ES-I3 (cell line): Measurements from ENCODE around the gene ZDHHC20.

Experiments
- H3K36me3 ChIP-seq: 2 replicates; pipeline ENCODE4 v1.6.1; 2013; ENCODE audit warnings: mild to moderate bottlenecking, low read length, control low read depth, moderate library complexity; ENCODE audit not compliant: insufficient read depth
- H3K4me1 ChIP-seq: 2 replicates; pipeline ENCODE4 v1.6.1; 2013; ENCODE audit warnings: mild to moderate bottlenecking, control low read depth, low read length; ENCODE audit not compliant: insufficient read depth
- H3K9ac ChIP-seq: 2 replicates; pipeline ENCODE4 v1.6.1; 2013; ENCODE audit warnings: low read depth, mild to moderate bottlenecking, low read length, moderate library complexity
- H3K9me3 ChIP-seq: 2 replicates; pipeline ENCODE4 v1.6.1; 2013; ENCODE audit warnings: mild to moderate bottlenecking, low read length, moderate library complexity; ENCODE audit not compliant: control insufficient read depth, insufficient read depth

ZDHHC20 gene

GRCh38 chr13:21461131-21461530 lies 2.0 kb upstream of the ZDHHC20 start:
- H3K36me3 ChIP-seq = no peaks in the 10 kb centered on the region
- no peaks in the 10 kb centered on the region for H3K9me3 ChIP-seq
- no peak overlapping the region for H3K9ac ChIP-seq
- H3K4me1 ChIP-seq = peaks cover 4% of the 10 kb centered on the region

GRCh38 chr13:21458451-21458812 lies 671 bp downstream of the ZDHHC20 start:
- H3K4me1 ChIP-seq = peaks cover 3% of the 10 kb centered on the region
- H3K9ac ChIP-seq = peak overlapping the region; percentile 84
- H3K9me3 ChIP-seq = no peaks in the 10 kb centered on the region
- H3K36me3 ChIP-seq = no peaks in the 10 kb centered on the region

DNA sequence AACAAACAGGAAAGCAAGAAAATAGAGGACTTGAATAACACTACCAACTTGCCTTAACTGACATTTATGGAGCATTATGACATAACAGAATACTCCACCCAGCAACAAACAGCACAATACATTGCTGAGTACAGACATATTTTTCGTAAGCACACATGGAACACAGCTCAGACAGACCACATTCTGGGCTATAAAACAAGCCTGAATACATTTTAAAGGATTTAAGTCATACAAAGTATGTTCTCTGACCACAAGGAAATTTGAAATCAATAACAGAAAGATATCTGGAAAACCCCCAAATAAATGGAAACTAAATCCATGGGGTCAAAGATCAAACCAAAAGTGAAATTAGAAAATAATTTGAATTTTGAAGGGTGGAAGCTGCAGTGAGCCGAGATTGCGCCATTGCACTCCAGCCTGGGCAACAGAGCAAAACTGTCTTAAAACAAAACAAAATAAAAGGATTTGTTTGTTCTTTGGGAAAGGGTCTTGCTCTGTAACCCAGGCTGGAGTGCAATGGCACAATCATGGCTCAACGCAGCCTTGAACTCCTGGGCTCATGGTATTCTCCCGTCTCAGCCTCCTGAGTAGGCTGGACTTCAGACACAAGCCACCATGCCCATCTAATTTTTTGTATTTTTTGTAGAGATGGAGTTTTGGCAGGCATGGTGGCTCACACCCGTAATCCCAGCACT lies 5.6 kb downstream of the ZDHHC20 start:
- no peaks in the 10 kb centered on the region; the same call in 1 of the 2 replicates for H3K9me3 ChIP-seq
- no peaks in the 10 kb centered on the region for H3K36me3 ChIP-seq
- H3K9ac ChIP-seq = no peak overlapping the region
- H3K4me1 ChIP-seq = no peaks in the 10 kb centered on the region; the same call in 1 of the 2 replicates

DNA sequence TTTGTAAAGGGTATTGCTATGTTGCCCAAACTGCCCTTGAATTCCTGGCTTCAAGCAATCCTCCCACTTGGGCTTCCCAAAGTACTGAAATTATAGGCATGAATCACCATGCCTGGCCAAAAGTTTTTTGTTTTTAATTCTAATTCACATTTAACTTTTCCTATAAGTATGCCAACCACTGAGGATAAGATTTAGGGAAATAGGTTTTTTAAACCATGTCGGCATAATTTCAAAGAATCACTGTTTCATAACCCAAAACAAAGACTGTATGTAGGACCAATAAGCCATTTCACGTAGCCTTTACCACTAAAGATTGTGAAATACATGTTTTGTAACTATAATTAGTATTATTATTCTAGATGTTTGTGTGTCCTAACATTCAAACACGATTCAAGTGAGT lies 8.2 kb downstream of the ZDHHC20 start:
- H3K4me1 ChIP-seq = no peaks in the 10 kb centered on the region
- no peak overlapping the region for H3K9ac ChIP-seq
- H3K9me3 ChIP-seq = peaks cover 4% of the 10 kb centered on the region; the same call in 1 of the 2 replicates
- H3K36me3 ChIP-seq = no peaks in the 10 kb centered on the region

DNA sequence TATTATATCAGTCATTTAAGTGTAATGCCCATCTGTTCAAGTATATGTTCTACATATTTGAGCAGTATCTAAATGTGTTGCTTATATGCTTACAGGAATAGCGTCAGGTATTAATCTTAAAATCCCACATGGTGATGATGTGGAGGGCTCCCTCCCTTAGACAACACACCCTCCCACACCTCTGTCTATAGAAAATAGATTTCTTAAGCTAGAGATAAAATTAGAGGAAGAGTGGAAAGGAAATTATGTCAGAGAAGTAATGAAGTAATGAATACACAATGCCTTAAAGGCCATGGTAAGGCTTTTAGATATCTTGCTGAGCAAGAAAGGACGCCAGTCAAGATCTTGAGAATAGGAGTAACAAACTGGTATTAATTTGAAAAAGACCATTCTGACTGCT lies 12.4 kb downstream of the ZDHHC20 start:
- no peak overlapping the region for H3K9ac ChIP-seq
- H3K36me3 ChIP-seq = no peaks in the 10 kb centered on the region
- no peaks in the 10 kb centered on the region for H3K4me1 ChIP-seq
- H3K9me3 ChIP-seq = peaks cover 4% of the 10 kb centered on the region; the same call in 1 of the 2 replicates

GRCh38 chr13:21445759-21446158 lies 13.3 kb downstream of the ZDHHC20 start:
- Histone ChIP-seq H3K9ac (no peak overlapping the region), H3K4me1 (no peaks in the 10 kb centered on the region), H3K9me3 (peaks cover 4% of the 10 kb centered on the region; the same call in 1 of the 2 replicates), H3K36me3 (no peaks in the 10 kb centered on the region)

- no peak overlapping the region for H3K9ac ChIP-seq
- peaks cover 7% of the 10 kb centered on the region for H3K9me3 ChIP-seq
These were observed 15.9 kb downstream of the ZDHHC20 start for GRCh38 chr13:21443171-21443570.

GRCh38 chr13:21436582-21436981 lies 22.5 kb downstream of the ZDHHC20 start:
- H3K36me3 ChIP-seq = no peaks in the 10 kb centered on the region
- no peak overlapping the region for H3K9ac ChIP-seq
- H3K9me3 ChIP-seq = peaks cover 15% of the 10 kb centered on the region
- H3K4me1 ChIP-seq = peaks cover 3% of the 10 kb centered on the region; the same call in 1 of the 2 replicates

More at GRCh38 chr13:21443171-21443570, 15.9 kb downstream of the ZDHHC20 start:
- Histone ChIP-seq H3K4me1 (no peaks in the 10 kb centered on the region), H3K36me3 (no peaks in the 10 kb centered on the region)

DNA sequence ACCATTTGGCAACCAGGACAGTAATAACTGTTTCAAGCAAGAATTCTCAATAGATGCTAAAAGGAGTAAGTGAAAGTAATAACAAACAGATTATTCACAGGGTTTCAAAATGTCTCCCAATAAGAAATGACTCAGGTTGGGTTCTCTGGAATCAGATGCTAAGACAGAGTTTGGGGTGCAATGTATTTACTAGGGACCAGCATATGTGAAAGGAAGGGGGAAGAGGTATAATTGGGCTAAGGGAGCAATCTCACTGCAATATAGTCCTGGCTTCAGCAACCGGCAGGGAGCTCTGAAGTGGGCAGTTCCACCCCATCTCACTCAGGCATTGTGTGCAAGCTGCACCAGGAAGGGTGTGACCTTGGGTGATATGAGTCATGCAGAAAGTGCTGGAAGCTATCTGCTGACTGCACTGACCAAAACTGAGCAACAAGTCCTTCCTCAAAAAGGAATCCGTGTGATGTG lies 23.4 kb downstream of the ZDHHC20 start:
- H3K9me3 ChIP-seq = peaks cover 15% of the 10 kb centered on the region
- peaks cover 3% of the 10 kb centered on the region; the same call in 1 of the 2 replicates for H3K4me1 ChIP-seq
- no peaks in the 10 kb centered on the region for H3K36me3 ChIP-seq
- no peak overlapping the region for H3K9ac ChIP-seq

DNA sequence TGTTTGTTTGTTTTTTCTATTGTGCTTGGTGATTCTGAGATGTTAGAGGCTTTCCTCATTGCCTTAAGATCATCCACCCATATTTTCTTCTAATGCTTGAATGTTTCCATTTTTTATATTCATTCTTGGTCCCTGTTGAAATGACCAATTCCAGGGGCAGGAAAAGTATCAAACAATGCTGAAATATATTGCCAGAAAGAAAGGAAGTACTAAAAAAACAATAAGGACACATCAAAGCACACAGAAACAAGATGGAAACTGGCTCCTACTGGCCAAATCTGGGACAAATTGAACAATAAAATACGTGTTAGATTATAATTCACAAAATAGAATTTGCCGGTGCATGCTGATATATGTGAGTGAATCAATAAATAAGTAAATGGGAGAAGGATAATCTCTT lies 23.9 kb downstream of the ZDHHC20 start:
- no peaks in the 10 kb centered on the region for H3K36me3 ChIP-seq
- peaks cover 15% of the 10 kb centered on the region for H3K9me3 ChIP-seq
- H3K9ac ChIP-seq = no peak overlapping the region
- H3K4me1 ChIP-seq = peaks cover 3% of the 10 kb centered on the region; the same call in 1 of the 2 replicates

GRCh38 chr13:21434588-21434987 lies 24.5 kb downstream of the ZDHHC20 start:
- H3K9ac ChIP-seq = no peak overlapping the region
- H3K9me3 ChIP-seq = peaks cover 15% of the 10 kb centered on the region
- no peaks in the 10 kb centered on the region for H3K36me3 ChIP-seq
- peaks cover 3% of the 10 kb centered on the region; the same call in 1 of the 2 replicates for H3K4me1 ChIP-seq

DNA sequence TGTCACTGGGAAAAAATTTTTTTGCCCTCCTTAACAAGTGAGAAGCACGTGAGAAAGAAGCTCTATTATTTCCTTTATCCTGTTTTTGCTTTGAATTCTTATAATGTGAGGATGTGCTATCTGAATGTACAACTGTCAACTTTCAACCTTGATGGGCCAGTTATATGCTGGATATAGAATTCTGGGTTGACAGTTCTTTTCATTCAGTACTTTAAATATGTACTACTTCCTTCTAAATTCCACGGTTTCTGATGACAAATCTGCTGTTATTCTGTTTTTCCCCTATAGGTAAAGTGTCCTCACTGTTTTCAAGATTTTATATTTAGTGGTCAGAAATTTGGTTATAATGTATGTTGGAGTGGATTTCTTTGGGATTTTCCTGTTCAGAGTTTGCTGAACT lies 29.9 kb downstream of the ZDHHC20 start:
- H3K9ac ChIP-seq = no peak overlapping the region
- no peaks in the 10 kb centered on the region for H3K4me1 ChIP-seq
- H3K36me3 ChIP-seq = no peaks in the 10 kb centered on the region
- H3K9me3 ChIP-seq = peaks cover 2% of the 10 kb centered on the region; the same call in 1 of the 2 replicates

DNA sequence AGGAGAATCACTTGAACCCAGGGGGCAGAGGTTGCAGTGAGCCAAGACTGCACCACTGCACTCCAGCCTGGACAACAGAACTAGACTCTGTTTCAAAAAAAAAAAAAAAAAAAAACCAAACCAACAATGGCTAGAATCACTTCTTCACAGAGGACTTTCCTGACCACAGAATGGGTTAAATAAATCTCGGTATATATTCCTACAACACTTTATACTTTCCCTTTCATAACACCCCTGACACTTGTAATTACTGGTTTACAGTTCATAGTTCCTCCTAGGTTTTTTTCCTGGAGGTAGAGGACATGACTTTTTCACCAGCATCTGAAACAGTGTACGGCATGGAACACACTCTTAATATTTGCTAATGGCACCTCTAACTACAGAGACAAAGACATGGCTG lies 31.4 kb downstream of the ZDHHC20 start:
- H3K4me1 ChIP-seq = no peaks in the 10 kb centered on the region
- H3K9me3 ChIP-seq = peaks cover 2% of the 10 kb centered on the region; the same call in 1 of the 2 replicates

GRCh38 chr13:21426238-21426637 lies 32.9 kb downstream of the ZDHHC20 start:
- Histone ChIP-seq H3K4me1 (no peaks in the 10 kb centered on the region), H3K36me3 (no peaks in the 10 kb centered on the region), H3K9me3 (peaks cover 2% of the 10 kb centered on the region; the same call in 1 of the 2 replicates), H3K9ac (no peak overlapping the region)

More for the DNA sequence above, 31.4 kb downstream of the ZDHHC20 start:
- H3K36me3 ChIP-seq = no peaks in the 10 kb centered on the region
- no peak overlapping the region for H3K9ac ChIP-seq

DNA sequence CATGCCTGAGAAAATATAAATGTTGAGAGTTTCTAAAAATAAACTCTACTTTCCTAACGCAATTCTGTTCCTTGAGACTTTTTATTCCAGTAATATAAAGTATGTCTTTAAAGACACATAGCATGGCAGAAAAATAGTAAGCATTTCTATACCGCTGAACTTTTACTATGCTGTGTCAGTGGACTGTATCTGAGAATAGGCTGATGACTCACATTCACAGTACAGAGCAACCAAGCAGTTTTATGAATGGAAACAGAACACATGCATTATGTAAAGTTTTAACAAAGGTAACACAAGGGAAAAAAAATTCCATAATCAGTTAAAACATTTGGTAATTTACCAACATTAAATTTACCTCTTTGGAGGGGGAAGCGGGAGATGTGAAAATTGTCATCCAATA lies 38.4 kb downstream of the ZDHHC20 start:
- H3K9me3 ChIP-seq = no peaks in the 10 kb centered on the region
- H3K9ac ChIP-seq = no peak overlapping the region
- no peaks in the 10 kb centered on the region; the same call in 1 of the 2 replicates for H3K36me3 ChIP-seq
- H3K4me1 ChIP-seq = no peaks in the 10 kb centered on the region
